NOMO-1 treated with DMSO at 0.1 percent for 48 hours (cell line): Measurements from ENCODE around the gene SRCIN1.

Experiments
- DNase-seq: peaks from one replicate; lab custom pipeline; 2025; ENCODE audit not compliant: unreplicated experiment; lab: John Stamatoyannopoulos, UW

SRCIN1 gene

GRCh38 chr17:38563362-38564253, 42.1 kb downstream of the SRCIN1 start:
- no peak for DNase-seq

- no peak for DNase-seq
Measured at GRCh38 chr17:38562903-38563302, 42.8 kb downstream of the SRCIN1 start.

GRCh38 chr17:38562215-38562569, 43.6 kb downstream of the SRCIN1 start:
- no peak for DNase-seq

- no peak for DNase-seq
Measured at GRCh38 chr17:38561416-38562214, 44.1 kb downstream of the SRCIN1 start.

GRCh38 chr17:38560503-38561318, 45.0 kb downstream of the SRCIN1 start:
- no peak for DNase-seq

- DNase-seq: no peak
Measured at GRCh38 chr17:38559880-38560230, 45.9 kb downstream of the SRCIN1 start.

- peak; percentile 82 for DNase-seq
Measured at GRCh38 chr17:38559051-38559879, 46.5 kb downstream of the SRCIN1 start.

- DNase-seq: no peak
Measured at GRCh38 chr17:38558728-38559050, 47.1 kb downstream of the SRCIN1 start.

- peak; percentile 91 for DNase-seq
Measured at GRCh38 chr17:38557836-38558727, 47.7 kb downstream of the SRCIN1 start.

- DNase-seq: no peak
Measured at GRCh38 chr17:38557396-38557795, 48.4 kb downstream of the SRCIN1 start.

GRCh38 chr17:38556239-38556638, 49.5 kb downstream of the SRCIN1 start:
- DNase-seq: peak; percentile 63

GRCh38 chr17:38554430-38555350, 51.1 kb downstream of the SRCIN1 start:
- no peak for DNase-seq

GRCh38 chr17:38552343-38552742, 53.4 kb downstream of the SRCIN1 start:
- no peak for DNase-seq

GRCh38 chr17:38551121-38551520, 54.6 kb downstream of the SRCIN1 start:
- DNase-seq: no peak

- no peak for DNase-seq
Measured at GRCh38 chr17:38550661-38551060, 55.1 kb downstream of the SRCIN1 start.

- DNase-seq: no peak
Measured at GRCh38 chr17:38549285-38549684, 56.5 kb downstream of the SRCIN1 start.

GRCh38 chr17:38547444-38547843, 58.3 kb downstream of the SRCIN1 start:
- no peak for DNase-seq

- DNase-seq: no peak
Measured at GRCh38 chr17:38546396-38546795, 59.4 kb downstream of the SRCIN1 start.
